ENCODE results near the gene KRTAP10-12.

Gene KRTAP10-12

DNA sequence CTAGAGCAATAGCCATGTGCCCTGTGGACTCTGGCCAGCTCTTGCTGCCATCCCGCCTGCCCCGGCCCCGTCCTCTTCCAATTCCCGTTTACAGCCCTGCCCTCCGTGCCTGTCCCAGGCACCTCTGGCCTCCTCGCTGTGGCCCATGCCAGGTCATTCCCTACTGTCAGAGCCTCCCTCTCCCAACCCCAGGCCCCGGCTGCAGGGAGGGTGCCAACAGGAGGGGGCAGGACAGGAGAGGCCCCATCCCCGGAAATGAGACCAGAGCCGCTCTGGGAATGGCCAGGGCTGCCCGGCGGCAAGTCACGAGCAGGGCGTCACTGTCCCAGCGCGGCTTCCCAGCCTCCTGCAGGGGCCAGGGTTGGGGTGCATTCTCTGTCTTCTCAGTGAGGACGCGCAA is 37.9 kb downstream of the KRTAP10-12 start:
- DNase-seq: no peak

DNA sequence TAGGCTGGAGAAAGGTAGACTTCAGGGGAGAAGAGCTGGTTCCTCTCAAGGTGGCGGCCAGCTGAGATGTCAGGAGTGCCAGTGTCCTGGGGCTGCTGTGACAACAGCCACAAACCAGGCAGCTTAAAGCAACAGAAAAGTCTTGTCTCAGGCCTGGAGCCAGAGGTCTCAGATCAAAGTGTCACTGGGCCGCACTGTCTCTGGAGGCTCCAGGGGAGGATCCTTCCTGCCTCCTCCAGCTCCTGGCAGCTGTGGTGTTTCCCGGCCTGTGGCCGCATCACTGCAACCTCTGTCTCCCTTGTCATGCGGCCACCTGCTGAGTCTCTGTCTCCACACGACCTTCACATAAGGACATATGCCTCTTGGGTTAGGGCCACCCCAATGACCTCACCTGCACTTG is 38.8 kb downstream of the KRTAP10-12 start:
- no peak for DNase-seq

DNA sequence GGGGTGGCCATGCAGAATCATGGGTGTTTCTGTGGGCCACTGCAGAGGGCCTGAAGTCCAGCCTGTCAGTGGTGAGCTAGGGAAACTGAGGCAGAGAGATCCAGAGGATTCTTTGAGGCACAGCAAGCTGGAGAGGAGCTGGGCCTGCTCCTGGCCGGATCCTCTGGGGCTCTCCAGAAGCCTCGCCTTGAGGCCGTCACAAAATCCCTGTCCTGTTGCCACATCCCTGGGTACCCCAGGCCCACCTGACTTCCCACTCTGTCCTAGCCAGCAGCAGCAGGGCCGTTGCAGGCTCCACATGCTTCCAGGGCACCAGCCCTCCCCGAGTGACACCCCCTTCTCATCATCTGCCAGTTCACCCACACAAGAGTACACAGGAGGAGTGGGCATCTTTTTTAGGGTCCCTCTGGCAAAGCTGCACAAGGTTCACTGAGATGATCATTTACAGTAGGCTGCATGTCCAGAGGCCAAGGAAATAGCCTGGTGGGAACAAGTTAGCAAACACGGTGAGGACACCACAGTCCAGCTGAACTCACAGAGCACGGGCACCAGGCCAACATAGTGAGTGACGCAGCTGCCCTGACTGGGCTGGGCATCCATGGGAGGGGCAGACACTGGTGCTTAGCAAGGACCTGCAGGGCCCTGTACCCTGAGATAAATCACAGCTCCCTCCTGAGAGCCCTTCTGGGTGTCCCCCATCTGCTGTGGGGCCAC is 39.5 kb downstream of the KRTAP10-12 start:
- no peak for DNase-seq

DNA sequence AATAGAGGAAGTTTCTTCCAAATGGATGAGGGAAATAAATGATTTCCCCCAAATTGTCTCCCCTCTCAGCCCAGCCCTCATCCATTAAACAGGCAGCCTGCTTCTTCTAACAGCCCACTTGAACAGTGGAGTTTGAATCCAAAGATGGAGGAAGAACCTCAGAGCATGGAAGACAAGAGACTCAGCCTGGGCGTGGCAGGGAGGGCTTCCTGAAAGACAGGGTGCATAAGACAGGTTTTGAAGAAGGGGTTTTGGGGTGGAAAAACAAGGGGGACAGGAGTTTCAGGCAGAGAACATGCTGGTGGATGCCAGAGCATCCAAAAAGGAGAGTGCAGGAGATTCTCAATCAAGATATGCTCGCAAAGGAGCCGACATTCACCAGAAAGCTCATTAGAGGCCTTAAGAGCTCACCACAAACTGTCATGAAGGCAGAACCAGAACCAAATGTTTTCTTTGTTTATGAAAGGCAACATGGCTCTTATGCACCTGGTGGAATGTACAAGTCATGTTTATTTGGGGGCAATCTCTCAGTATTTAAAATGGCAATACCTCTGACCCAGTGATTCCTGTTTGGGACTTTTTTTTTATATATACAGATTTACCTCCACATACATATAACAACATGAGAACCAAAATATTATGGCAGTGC is 40.9 kb downstream of the KRTAP10-12 start:
- DNase-seq: no peak

- no peak for DNase-seq
Observed at GRCh38 chr21:44738621-44739020, 41.6 kb downstream of the KRTAP10-12 start.

DNA sequence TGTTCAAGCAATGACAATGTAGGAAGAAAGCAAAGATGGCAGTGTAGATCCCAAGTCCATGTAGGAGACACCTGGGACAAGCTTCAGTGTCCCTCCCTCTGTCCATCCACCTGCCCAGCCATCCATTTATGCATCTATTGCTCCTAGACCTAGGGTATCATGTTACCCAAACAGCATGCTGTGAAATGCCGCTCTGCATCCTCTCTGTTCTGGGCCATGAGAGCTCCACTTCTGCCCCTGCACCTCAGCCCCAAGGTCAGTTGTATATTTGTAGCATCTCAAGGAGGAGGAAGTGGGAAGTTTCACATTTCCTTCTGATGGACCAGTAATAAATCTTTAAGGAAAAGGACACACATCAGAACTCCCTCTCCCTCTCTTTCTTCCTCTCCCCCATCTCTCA is 42.3 kb downstream of the KRTAP10-12 start:
- DNase-seq: no peak

- no peak for DNase-seq
Observed at GRCh38 chr21:44740742-44741141, 43.8 kb downstream of the KRTAP10-12 start.

GRCh38 chr21:44741921-44742320 is 44.9 kb downstream of the KRTAP10-12 start:
- no peak for DNase-seq

- DNase-seq: no peak
Observed at GRCh38 chr21:44742418-44743153, 45.6 kb downstream of the KRTAP10-12 start.

Measured in activated gamma-delta T cell treated with Interleukin-2 at 50 U/mL for 16 hours (primary cell).